ENCODE data around the gene AP3B1. TPM values are rescaled to one million over a fixed set of nuclear protein-coding genes. Genes with fewer than 3 reads are reported as not detected.
A peak's percentile ranks its signal among the peaks of the same experiment; 100 is the strongest.

AP3B1 gene
- total RNA-seq, 1 donor = 77.4 TPM

DNA sequence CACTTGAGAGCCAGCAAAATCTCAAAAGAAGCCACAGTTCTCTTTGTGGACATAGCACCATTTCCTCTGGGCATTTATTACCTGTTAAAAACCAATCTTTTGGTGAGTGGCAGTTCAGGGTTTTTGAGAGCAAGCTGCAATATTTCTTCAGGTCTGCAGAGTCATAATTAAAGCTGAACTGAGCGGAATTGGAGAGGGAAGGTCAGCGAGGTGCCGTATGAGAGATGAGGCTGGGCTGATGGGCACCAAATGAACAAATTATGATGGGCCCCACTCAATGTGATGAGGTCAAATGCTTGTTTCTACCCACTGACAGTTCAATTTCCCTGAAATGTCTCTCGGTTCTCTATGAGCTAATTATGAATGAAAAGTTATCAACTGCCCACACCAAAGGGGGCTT lies 231.9 kb downstream of the AP3B1 start:
- no peaks in the 10 kb centered on the region for H3K79me2 ChIP-seq (ENCODE audit: insufficient read depth, low read length)
- peaks cover 4% of the 10 kb centered on the region for H3K36me3 ChIP-seq (ENCODE audit: insufficient read depth, low read length)
- H3K9me3 ChIP-seq (ENCODE audit: low read depth, low read length) = no peaks in the 10 kb centered on the region
- H2AFZ ChIP-seq (ENCODE audit: low read length) = no peak overlapping the region
- no peak overlapping the region for H3K27ac ChIP-seq (ENCODE audit: low read depth, low read length)
- no peaks in the 10 kb centered on the region for H4K20me1 ChIP-seq (ENCODE audit: insufficient read depth, low read length)
- H3K4me3 ChIP-seq (ENCODE audit: insufficient read depth, low read length) = no peak overlapping the region
- peaks cover 8% of the 10 kb centered on the region for H3K4me1 ChIP-seq (ENCODE audit: insufficient read depth, low read length)
- no peaks in the 10 kb centered on the region for H3K27me3 ChIP-seq (ENCODE audit: insufficient read depth, low read length)
- TF ChIP-seq CTCF (IDR thresholded peaks at IDR 0.05; ENCODE audit: extremely low read depth, low read depth, low read length) = no peak
- DNase-seq (ENCODE audit: insufficient read length, low spot score, missing footprints) = no peak
- no peak overlapping the region for H3K4me2 ChIP-seq (ENCODE audit: insufficient read depth, low read length)

DNA sequence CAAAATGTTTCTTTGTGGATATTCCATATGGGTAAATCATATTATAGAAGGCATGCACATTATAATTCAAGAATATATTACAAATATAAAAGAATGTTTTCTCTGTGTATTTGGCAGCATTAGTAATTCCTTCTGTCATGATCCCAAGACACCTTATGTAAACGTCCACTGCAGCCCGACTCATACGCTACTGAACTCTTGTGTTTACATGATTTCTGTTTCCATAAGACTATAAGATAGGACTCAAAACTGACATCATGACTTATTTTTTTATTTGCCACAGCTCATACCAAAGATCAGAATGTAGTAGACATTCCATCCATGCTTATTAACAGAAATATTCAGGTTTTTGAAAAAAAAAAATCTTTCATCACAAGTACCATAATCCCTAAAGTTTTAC lies 234.1 kb downstream of the AP3B1 start:
- Histone ChIP-seq H3K27ac (ENCODE audit: low read depth, low read length) (no peak overlapping the region), H3K27me3 (ENCODE audit: insufficient read depth, low read length) (no peaks in the 10 kb centered on the region), H3K4me2 (ENCODE audit: insufficient read depth, low read length) (no peak overlapping the region), H3K4me1 (ENCODE audit: insufficient read depth, low read length) (peaks cover 8% of the 10 kb centered on the region), H3K4me3 (ENCODE audit: insufficient read depth, low read length) (no peak overlapping the region), H3K79me2 (ENCODE audit: insufficient read depth, low read length) (no peaks in the 10 kb centered on the region), H3K36me3 (ENCODE audit: insufficient read depth, low read length) (no peaks in the 10 kb centered on the region), H2AFZ (ENCODE audit: low read length) (no peak overlapping the region), H4K20me1 (ENCODE audit: insufficient read depth, low read length) (no peaks in the 10 kb centered on the region), H3K9me3 (ENCODE audit: low read depth, low read length) (no peaks in the 10 kb centered on the region)
- peak; percentile 46 for DNase-seq (ENCODE audit: insufficient read length, low spot score, missing footprints)
- no peak for TF ChIP-seq CTCF (IDR thresholded peaks at IDR 0.05; ENCODE audit: extremely low read depth, low read depth, low read length)

DNA sequence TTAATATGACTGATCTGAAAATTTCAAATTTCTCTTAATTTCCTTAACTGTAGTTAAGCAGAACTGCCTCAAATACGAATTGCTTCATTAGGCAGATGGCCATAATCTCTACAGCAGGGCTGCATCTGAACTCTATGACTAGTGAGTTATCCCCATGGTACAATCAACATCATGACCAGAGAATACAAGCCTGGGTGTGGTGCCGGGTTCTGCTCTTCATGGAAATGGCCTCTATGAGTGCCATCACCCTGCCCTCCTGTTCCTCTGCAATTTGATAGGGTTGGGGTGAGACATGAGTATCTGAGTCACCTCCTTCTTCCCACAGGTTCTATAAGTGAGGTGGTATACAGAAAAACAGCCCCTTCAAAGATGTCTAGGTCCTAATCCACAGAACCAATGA lies 235.9 kb downstream of the AP3B1 start:
- no peak overlapping the region for H2AFZ ChIP-seq (ENCODE audit: low read length)
- DNase-seq (ENCODE audit: insufficient read length, low spot score, missing footprints) = no peak
- H3K36me3 ChIP-seq (ENCODE audit: insufficient read depth, low read length) = no peaks in the 10 kb centered on the region
- no peaks in the 10 kb centered on the region for H3K79me2 ChIP-seq (ENCODE audit: insufficient read depth, low read length)
- H3K4me2 ChIP-seq (ENCODE audit: insufficient read depth, low read length) = no peak overlapping the region
- peaks cover 8% of the 10 kb centered on the region for H3K4me1 ChIP-seq (ENCODE audit: insufficient read depth, low read length)
- H3K27ac ChIP-seq (ENCODE audit: low read depth, low read length) = no peak overlapping the region
- H3K4me3 ChIP-seq (ENCODE audit: insufficient read depth, low read length) = no peak overlapping the region
- no peaks in the 10 kb centered on the region for H3K9me3 ChIP-seq (ENCODE audit: low read depth, low read length)
- no peak for TF ChIP-seq CTCF (IDR thresholded peaks at IDR 0.05; ENCODE audit: extremely low read depth, low read depth, low read length)
- no peaks in the 10 kb centered on the region for H3K27me3 ChIP-seq (ENCODE audit: insufficient read depth, low read length)
- no peaks in the 10 kb centered on the region for H4K20me1 ChIP-seq (ENCODE audit: insufficient read depth, low read length)

GRCh38 chr5:78056901-78057514 lies 237.5 kb downstream of the AP3B1 start:
- Histone ChIP-seq H3K4me1 (ENCODE audit: insufficient read depth, low read length) (peaks cover 8% of the 10 kb centered on the region), H3K79me2 (ENCODE audit: insufficient read depth, low read length) (no peaks in the 10 kb centered on the region), H4K20me1 (ENCODE audit: insufficient read depth, low read length) (no peaks in the 10 kb centered on the region), H3K9me3 (ENCODE audit: low read depth, low read length) (no peaks in the 10 kb centered on the region), H3K27ac (ENCODE audit: low read depth, low read length) (no peak overlapping the region), H3K4me3 (ENCODE audit: insufficient read depth, low read length) (no peak overlapping the region), H3K4me2 (ENCODE audit: insufficient read depth, low read length) (no peak overlapping the region), H3K27me3 (ENCODE audit: insufficient read depth, low read length) (no peaks in the 10 kb centered on the region), H2AFZ (ENCODE audit: low read length) (no peak overlapping the region), H3K36me3 (ENCODE audit: insufficient read depth, low read length) (no peaks in the 10 kb centered on the region)
- no peak for TF ChIP-seq CTCF (IDR thresholded peaks at IDR 0.05; ENCODE audit: extremely low read depth, low read depth, low read length)
- no peak for DNase-seq (ENCODE audit: insufficient read length, low spot score, missing footprints)

Data from osteoblast (primary cell).